Vagina (tissue), 2 donors: ENCODE results near the gene ZFHX3.

Experiments used
- CTCF ChIP-seq, 3 experiments: fragments of 450-650 bp in 2 of 3; fragments of 200-600 bp in 1 of 3; sonication (generic) in 1 of 3; IDR thresholded peaks; one replicate each; pipeline ENCODE4 v1.5.1; 2017 to 2019; ENCODE audit warnings: antibody characterized with exemption in 3 of 3, mild to moderate bottlenecking in 2 of 3, moderate library complexity in 2 of 3
- POLR2A ChIP-seq, 2 donors: fragments of 450-650 bp; IDR thresholded peaks; one replicate each; pipeline ENCODE4 v1.6.1; 2017; ENCODE audit warnings: antibody characterized with exemption in 2 of 2, mild to moderate bottlenecking in 2 of 2, moderate library complexity in 2 of 2
- POLR2AphosphoS5 ChIP-seq, 2 donors: sonication (generic); formaldehyde crosslinking; IDR thresholded peaks; one replicate each; pipeline ENCODE4 v1.9.0; 2017; ENCODE audit warnings: antibody characterized with exemption in 2 of 2, mild to moderate bottlenecking in 2 of 2, low read depth in 1 of 2; ENCODE audit not compliant: insufficient read depth in 1 of 2

- no peak for TF ChIP-seq POLR2A (IDR thresholded peaks at IDR 0.05)
- TF ChIP-seq CTCF (IDR thresholded peaks at IDR 0.05), result no peak
- no peak for TF ChIP-seq POLR2AphosphoS5 (IDR thresholded peaks at IDR 0.05; ENCODE audit: insufficient read depth in 1 of 2, low read depth in 1 of 2)
Observed at GRCh38 chr16:73086108-73086507, 38.2 kb upstream of the ZFHX3 start.
